ENCODE measurements around the gene GNB2.
"Not testable (repeated sequence)": the region's sequence is repeated elsewhere in the genome, so short reads cannot be mapped to it uniquely, and the experiment has no call there.

DNA sequence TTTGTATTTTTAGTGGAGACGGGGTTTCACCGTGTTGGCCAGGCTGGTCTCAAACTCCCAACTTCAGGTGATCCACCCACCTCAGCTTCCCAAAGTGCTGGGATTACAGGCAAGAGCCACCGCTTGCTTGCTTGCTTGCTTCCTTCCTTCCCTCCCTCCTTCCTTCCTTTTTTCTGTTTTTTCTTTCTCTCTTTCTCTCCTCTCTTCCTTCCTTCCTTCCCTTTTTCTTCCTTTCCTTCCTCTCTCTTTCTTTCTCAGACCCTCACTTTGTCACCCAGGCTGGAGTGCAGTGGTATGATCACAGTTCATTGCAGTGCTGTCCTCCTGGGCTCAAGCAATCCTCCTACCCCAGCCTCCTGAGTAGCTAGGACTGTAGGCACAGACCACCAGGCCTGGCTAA lies 27.5 kb downstream of the GNB2 start:
- not testable (repeated sequence) for TF ChIP-seq CTCF (conservative IDR thresholded peaks at IDR 0.05 in 1 of 2, IDR thresholded peaks at IDR 0.05 in 1 of 2; ENCODE audit: extremely low read depth in 1 of 2, insufficient read depth in 1 of 2, low read depth in 1 of 2, low read length in 2 of 2); EZH2 (IDR thresholded peaks at IDR 0.05; ENCODE audit: borderline replicate concordance, low read length)

Measured in mammary epithelial cell (primary cell).